ENCODE data around the gene UNC5A.

Gene UNC5A

GRCh38 chr5:176770431-176770830 lies 39.9 kb upstream of the UNC5A start:
- DNase-seq (ENCODE audit: low spot score), result no peak
- H3K4me3 ChIP-seq, result no peak overlapping the region
- no peak for TF ChIP-seq CTCF (IDR thresholded peaks at IDR 0.05)
- no peak overlapping the region for H3K27ac ChIP-seq

- no peak overlapping the region for H3K27ac ChIP-seq
- H3K4me3 ChIP-seq, result no peak overlapping the region
- no peak for DNase-seq (ENCODE audit: low spot score)
- no peak for TF ChIP-seq CTCF (IDR thresholded peaks at IDR 0.05)
Measured at GRCh38 chr5:176771102-176771845, 39.1 kb upstream of the UNC5A start.

DNA sequence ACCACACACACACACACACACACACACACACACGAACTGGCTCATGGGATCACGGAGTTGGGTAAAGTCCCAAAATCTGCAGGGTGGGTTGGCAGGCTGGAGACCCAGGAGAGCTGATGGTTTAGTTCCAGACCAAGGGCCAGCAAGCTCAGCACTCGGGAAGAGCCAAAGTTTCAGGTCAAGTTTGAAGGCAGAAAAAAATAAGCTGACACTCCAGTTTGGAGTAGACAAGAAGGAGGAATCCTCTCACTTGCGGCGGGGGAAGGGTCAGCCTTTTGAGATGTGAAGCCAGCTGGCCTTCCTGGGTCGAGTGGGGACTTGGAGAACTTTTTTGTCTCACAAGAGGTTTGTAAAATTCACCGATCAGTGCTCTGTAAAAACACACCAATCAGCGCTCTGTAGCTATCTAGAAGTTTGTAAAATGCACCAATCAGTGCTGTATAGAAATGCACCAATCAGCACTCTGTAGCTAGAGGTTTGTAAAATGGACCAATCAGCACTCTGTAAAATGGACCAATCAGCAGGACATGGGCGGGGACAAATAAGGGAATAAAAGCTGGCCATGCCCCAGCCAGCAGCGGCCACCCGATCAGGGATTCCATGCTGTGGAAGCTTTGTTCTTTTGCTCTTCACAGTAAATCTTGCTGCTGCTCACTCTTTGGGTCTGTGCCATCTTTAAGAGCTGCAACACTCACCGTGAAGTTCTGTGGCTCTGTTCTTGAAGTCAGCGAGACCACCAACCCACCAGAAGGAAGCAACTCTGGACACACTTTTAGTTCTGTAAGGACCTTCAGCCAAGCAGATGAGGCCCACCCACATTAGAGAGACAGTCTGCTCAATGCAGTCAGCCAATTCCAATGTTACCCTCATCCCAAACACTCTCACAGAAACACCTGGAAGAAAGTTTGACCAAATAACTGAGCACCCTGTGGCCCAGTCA lies 37.8 kb upstream of the UNC5A start:
- no peak for TF ChIP-seq CTCF (IDR thresholded peaks at IDR 0.05)
- no peak overlapping the region for H3K27ac ChIP-seq
- no peak overlapping the region for H3K4me3 ChIP-seq
- peak; percentile 50 for DNase-seq (ENCODE audit: low spot score)

- DNase-seq (ENCODE audit: low spot score), result peak; percentile 29
- H3K4me3 ChIP-seq, result no peak overlapping the region
- no peak for TF ChIP-seq CTCF (IDR thresholded peaks at IDR 0.05)
- no peak overlapping the region for H3K27ac ChIP-seq
Measured at GRCh38 chr5:176773408-176774035, 36.8 kb upstream of the UNC5A start.

GRCh38 chr5:176774216-176775171 lies 35.9 kb upstream of the UNC5A start:
- DNase-seq (ENCODE audit: low spot score), result peak; percentile 54
- no peak for TF ChIP-seq CTCF (IDR thresholded peaks at IDR 0.05)
- no peak overlapping the region for H3K27ac ChIP-seq
- H3K4me3 ChIP-seq, result no peak overlapping the region

GRCh38 chr5:176775409-176775808 lies 35.0 kb upstream of the UNC5A start:
- DNase-seq (ENCODE audit: low spot score), result no peak
- no peak for TF ChIP-seq CTCF (IDR thresholded peaks at IDR 0.05)
- H3K27ac ChIP-seq, result no peak overlapping the region
- H3K4me3 ChIP-seq, result no peak overlapping the region
